Rectal smooth muscle tissue (tissue), 1 donor: ENCODE data around the gene TMEM253.

Experiments
- H3K27ac ChIP-seq: one replicate; pipeline ENCODE4 v1.7.0; 2013; ENCODE audit warnings: low read depth, low read length, inconsistent platforms
- H3K27me3 ChIP-seq: one replicate; pipeline ENCODE4 v1.7.0; 2013; ENCODE audit warnings: low read length; ENCODE audit not compliant: control insufficient read depth, insufficient read depth
- H3K36me3 ChIP-seq: one replicate; pipeline ENCODE4 v1.7.0; 2013; ENCODE audit warnings: low read length; ENCODE audit not compliant: control insufficient read depth, insufficient read depth
- H3K4me1 ChIP-seq: one replicate; pipeline ENCODE4 v1.7.0; 2013; ENCODE audit warnings: low read length; ENCODE audit not compliant: control insufficient read depth, insufficient read depth
- H3K4me3 ChIP-seq: one replicate; pipeline ENCODE4 v1.7.0; 2013; ENCODE audit warnings: low read length
- H3K9ac ChIP-seq: one replicate; pipeline ENCODE4 v1.7.0; 2013; ENCODE audit warnings: low read length

The TMEM253 gene

GRCh38 chr14:21136024-21136423 is 35.2 kb downstream of the TMEM253 start:
- no peaks in the 10 kb centered on the region for H3K4me1 ChIP-seq
- no peaks in the 10 kb centered on the region for H3K36me3 ChIP-seq
- no peak overlapping the region for H3K27ac ChIP-seq
- no peak overlapping the region for H3K4me3 ChIP-seq
- H3K9ac ChIP-seq: no peak overlapping the region
- no peaks in the 10 kb centered on the region for H3K27me3 ChIP-seq

GRCh38 chr14:21142357-21142756 is 41.5 kb downstream of the TMEM253 start:
- Histone ChIP-seq H3K27ac (no peak overlapping the region), H3K27me3 (no peaks in the 10 kb centered on the region), H3K4me1 (no peaks in the 10 kb centered on the region), H3K4me3 (no peak overlapping the region), H3K9ac (no peak overlapping the region), H3K36me3 (no peaks in the 10 kb centered on the region)

GRCh38 chr14:21145437-21145836 is 44.6 kb downstream of the TMEM253 start:
- Histone ChIP-seq H3K4me1 (no peaks in the 10 kb centered on the region), H3K27me3 (no peaks in the 10 kb centered on the region), H3K4me3 (no peak overlapping the region), H3K9ac (no peak overlapping the region), H3K36me3 (no peaks in the 10 kb centered on the region), H3K27ac (no peak overlapping the region)

- Histone ChIP-seq H3K4me3 (no peak overlapping the region), H3K9ac (no peak overlapping the region), H3K36me3 (no peaks in the 10 kb centered on the region), H3K4me1 (no peaks in the 10 kb centered on the region), H3K27ac (no peak overlapping the region), H3K27me3 (no peaks in the 10 kb centered on the region)
Measured at GRCh38 chr14:21149641-21150367, 48.9 kb downstream of the TMEM253 start.
